ENCODE results near the gene SLF2. TPM values are rescaled to one million over a fixed set of nuclear protein-coding genes. Genes with fewer than 3 reads are reported as not detected.

SLF2 gene
- total and polyA plus RNA-seq, 2 of the 13 experiments (the other 11 are each of a cell fraction or from before 2014, with no cell fraction given), result 12.2 to 48.1 TPM

DNA sequence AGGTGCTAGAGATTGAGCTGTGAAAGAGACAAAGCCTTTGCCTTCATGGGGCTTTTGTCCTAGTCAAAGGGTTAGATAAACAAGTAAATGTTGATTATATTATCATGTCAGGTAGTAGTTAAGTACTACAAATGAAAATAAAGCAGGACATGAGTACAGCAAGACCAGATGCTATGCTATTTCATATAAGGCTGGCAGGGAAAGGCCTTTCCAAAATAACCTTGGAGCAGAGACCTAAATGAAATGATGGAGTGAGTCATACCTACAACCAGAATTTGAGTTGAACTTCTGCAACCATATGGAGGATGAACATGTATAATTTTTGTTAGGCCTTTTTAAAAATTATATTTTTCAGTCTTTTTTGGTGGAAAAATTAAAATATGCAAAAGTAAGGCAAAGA lies 33.0 kb downstream of the SLF2 start:
- Histone ChIP-seq H3K27me3 (ENCODE audit: control insufficient read depth in 1 of 2, insufficient read depth in 2 of 2, low read length in 2 of 2) (no peaks in the 10 kb centered on the region), H3K4me1 (ENCODE audit: insufficient read depth, low read length) (no peaks in the 10 kb centered on the region), H3K9me3 (ENCODE audit: low read length) (no peaks in the 10 kb centered on the region), H4K20me1 (ENCODE audit: insufficient read depth, low read length) (no peaks in the 10 kb centered on the region), H3K79me2 (ENCODE audit: insufficient read depth, low read length) (no peaks in the 10 kb centered on the region), H3K4me2 (ENCODE audit: low read depth, low read length) (no peak overlapping the region), H3K4me3 (replicated peaks in 1 of 3; ENCODE audit: insufficient read depth in 1 of 3, low read depth in 2 of 3, low read length in 3 of 3) (no peak overlapping the region), H3K9ac (ENCODE audit: insufficient read depth, low read depth, low read length) (no peak overlapping the region), H3K27ac (ENCODE audit: extremely low read length, insufficient read depth, low read length) (no peak overlapping the region), H2AFZ (ENCODE audit: low read length) (no peak overlapping the region), H3K36me3 (replicated peaks in 1 of 2; ENCODE audit: control insufficient read depth in 1 of 2, insufficient read depth in 2 of 2, low read length in 2 of 2) (peaks cover 14 to 78% of the 10 kb centered on the region in 2 experiments)
- ATAC-seq, result no peak
- in situ Hi-C loops (cut with HindIII; ENCODE audit: extremely low pct_ligation_motif_present, low pct_unique_long_range_greater_than_20kb), result no loop called here
- TF ChIP-seq ZNF850 (CRISPR knock-in tag; conservative IDR thresholded peaks at IDR 0.05), result no peak
- no peak for TF ChIP-seq TOE1 (CRISPR knock-in tag; IDR thresholded peaks at IDR 0.05)
- TF ChIP-seq ZNF33B (CRISPR knock-in tag; IDR thresholded peaks at IDR 0.05), result no peak
- no peak for TF ChIP-seq TBX3 (IDR thresholded peaks at IDR 0.05; ENCODE audit: borderline replicate concordance)
- no peak for TF ChIP-seq ZNF230 (CRISPR knock-in tag; IDR thresholded peaks at IDR 0.05)
- TF ChIP-seq, protein P1, sequence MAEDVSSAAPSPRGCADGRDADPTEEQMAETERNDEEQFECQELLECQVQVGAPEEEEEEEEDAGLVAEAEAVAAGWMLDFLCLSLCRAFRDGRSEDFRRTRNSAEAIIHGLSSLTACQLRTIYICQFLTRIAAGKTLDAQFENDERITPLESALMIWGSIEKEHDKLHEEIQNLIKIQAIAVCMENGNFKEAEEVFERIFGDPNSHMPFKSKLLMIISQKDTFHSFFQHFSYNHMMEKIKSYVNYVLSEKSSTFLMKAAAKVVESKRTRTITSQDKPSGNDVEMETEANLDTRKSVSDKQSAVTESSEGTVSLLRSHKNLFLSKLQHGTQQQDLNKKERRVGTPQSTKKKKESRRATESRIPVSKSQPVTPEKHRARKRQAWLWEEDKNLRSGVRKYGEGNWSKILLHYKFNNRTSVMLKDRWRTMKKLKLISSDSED (CRISPR knock-in tag; IDR thresholded peaks at IDR 0.05), result no peak
- TF ChIP-seq, protein P2, sequence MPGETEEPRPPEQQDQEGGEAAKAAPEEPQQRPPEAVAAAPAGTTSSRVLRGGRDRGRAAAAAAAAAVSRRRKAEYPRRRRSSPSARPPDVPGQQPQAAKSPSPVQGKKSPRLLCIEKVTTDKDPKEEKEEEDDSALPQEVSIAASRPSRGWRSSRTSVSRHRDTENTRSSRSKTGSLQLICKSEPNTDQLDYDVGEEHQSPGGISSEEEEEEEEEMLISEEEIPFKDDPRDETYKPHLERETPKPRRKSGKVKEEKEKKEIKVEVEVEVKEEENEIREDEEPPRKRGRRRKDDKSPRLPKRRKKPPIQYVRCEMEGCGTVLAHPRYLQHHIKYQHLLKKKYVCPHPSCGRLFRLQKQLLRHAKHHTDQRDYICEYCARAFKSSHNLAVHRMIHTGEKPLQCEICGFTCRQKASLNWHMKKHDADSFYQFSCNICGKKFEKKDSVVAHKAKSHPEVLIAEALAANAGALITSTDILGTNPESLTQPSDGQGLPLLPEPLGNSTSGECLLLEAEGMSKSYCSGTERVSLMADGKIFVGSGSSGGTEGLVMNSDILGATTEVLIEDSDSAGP (CRISPR knock-in tag; IDR thresholded peaks at IDR 0.05; ENCODE audit: borderline replicate concordance), result no peak
- no peak for TF ChIP-seq TFE3 (CRISPR knock-in tag; IDR thresholded peaks at IDR 0.05)
- CTCF ChIA-PET (ENCODE audit: low intra/inter-chr PET ratio, low total read pairs), result no interaction called here
- no peak for FAIRE-seq
- intact Hi-C loops (cut with micrococcal nuclease; ENCODE audit: unreplicated experiment), result loop anchor here (1.0 kb wide), 1 partner anchor 16 kb away; no protein-coding TSS in a partner anchor
- no peak for DNase-seq (ENCODE audit: low spot score)
- POLR2A ChIA-PET, result no interaction called here
- BruUV-seq (replicated peaks), result no TSS peak

Data from HepG2 (cell line).